ENCODE data around the gene ASCC2. TPM values are rescaled to one million over a fixed set of nuclear protein-coding genes. Genes with fewer than 3 reads are reported as not detected.
A peak's percentile ranks its signal among the peaks of the same experiment; 100 is the strongest.

ASCC2 gene
- total and polyA plus RNA-seq, 2 donors (not counting 1 experiment from before 2014, with no cell fraction given), result 23.8 to 30.5 TPM

DNA sequence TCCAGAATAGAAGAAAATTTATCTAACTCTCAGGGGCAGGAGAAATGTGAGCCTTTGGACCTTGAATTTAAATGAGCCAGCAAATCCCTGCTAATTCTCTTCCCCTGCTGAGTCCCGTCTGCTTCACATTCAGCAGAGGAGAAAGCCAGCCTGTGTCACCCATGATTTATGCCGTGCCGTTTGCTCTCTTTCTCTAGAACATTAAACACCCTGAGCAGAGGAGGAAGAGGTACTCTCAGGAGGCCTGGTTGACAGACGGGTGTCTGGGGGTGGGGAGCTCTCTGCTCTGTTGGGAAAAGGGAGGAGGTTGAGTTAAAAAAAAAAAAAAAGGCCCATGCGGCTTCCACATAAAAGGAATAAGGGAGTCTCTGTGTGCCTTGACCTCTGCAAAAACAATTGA lies 33.6 kb upstream of the ASCC2 start:
- Histone ChIP-seq H3K36me3 (ENCODE audit: control insufficient read depth, insufficient read depth, low read length) (no peaks in the 10 kb centered on the region), H3K79me2 (ENCODE audit: control insufficient read depth, insufficient read depth, low read length) (no peaks in the 10 kb centered on the region), H3K4me3 (replicated peaks in 1 of 4; ENCODE audit: control extremely low read depth in 1 of 4, insufficient read depth in 1 of 4, low read depth in 3 of 4, low read length in 4 of 4) (no peak overlapping the region), H3K4me2 (ENCODE audit: extremely low read depth, insufficient read depth, low read length) (no peak overlapping the region), H3K9ac (ENCODE audit: insufficient read depth, low read length) (no peak overlapping the region), H3K27ac (ENCODE audit: insufficient read depth, low read length) (no peak overlapping the region), H2AFZ (ENCODE audit: low read length) (no peak overlapping the region), H3K27me3 (ENCODE audit: control insufficient read depth, insufficient read depth, low read length) (peaks cover 4% of the 10 kb centered on the region), H3K9me3 (ENCODE audit: control insufficient read depth, insufficient read depth, low read depth, low read length) (no peaks in the 10 kb centered on the region), H4K20me1 (ENCODE audit: control insufficient read depth, extremely low read depth, insufficient read depth, low read length) (no peaks in the 10 kb centered on the region), H3K4me1 (ENCODE audit: control insufficient read depth, extremely low read depth, insufficient read depth, low read length) (no peaks in the 10 kb centered on the region)
- TF ChIP-seq EZH2 (IDR thresholded peaks at IDR 0.05; ENCODE audit: low read length, missing control alignments), result no peak
- TF ChIP-seq, protein P1, sequence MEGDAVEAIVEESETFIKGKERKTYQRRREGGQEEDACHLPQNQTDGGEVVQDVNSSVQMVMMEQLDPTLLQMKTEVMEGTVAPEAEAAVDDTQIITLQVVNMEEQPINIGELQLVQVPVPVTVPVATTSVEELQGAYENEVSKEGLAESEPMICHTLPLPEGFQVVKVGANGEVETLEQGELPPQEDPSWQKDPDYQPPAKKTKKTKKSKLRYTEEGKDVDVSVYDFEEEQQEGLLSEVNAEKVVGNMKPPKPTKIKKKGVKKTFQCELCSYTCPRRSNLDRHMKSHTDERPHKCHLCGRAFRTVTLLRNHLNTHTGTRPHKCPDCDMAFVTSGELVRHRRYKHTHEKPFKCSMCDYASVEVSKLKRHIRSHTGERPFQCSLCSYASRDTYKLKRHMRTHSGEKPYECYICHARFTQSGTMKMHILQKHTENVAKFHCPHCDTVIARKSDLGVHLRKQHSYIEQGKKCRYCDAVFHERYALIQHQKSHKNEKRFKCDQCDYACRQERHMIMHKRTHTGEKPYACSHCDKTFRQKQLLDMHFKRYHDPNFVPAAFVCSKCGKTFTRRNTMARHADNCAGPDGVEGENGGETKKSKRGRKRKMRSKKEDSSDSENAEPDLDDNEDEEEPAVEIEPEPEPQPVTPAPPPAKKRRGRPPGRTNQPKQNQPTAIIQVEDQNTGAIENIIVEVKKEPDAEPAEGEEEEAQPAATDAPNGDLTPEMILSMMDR (conservative IDR thresholded peaks at IDR 0.05 in 1 of 2, IDR thresholded peaks at IDR 0.05 in 1 of 2; ENCODE audit: low read depth in 1 of 2, low read length in 2 of 2), result no peak
- peak in 1 of 2 donors; percentile 17 for DNase-seq (ENCODE audit: low read depth in 2 of 2)

DNA sequence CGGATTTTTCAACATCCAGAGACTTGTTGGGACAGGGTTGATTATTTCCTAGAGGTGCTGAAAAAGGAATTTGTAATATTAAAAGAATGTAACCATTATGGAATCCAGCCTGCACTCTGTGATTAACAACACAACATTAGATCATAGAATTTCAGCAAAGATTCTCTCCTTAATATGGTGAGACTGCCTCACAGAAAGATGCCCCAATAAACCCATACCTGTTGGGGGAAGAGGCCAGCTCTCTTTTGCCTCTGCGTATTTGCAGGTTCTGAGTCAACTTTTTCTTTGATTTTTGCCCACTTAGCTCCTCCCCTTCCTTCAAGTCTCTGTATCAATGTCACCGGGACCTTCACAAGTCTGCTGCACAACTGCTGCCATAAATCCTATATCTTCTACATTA lies 32.5 kb upstream of the ASCC2 start:
- no peaks in the 10 kb centered on the region for H3K4me1 ChIP-seq (ENCODE audit: control insufficient read depth, extremely low read depth, insufficient read depth, low read length)
- H3K9ac ChIP-seq (ENCODE audit: insufficient read depth, low read length), result no peak overlapping the region
- no peaks in the 10 kb centered on the region for H3K9me3 ChIP-seq (ENCODE audit: control insufficient read depth, insufficient read depth, low read depth, low read length)
- no peaks in the 10 kb centered on the region for H3K79me2 ChIP-seq (ENCODE audit: control insufficient read depth, insufficient read depth, low read length)
- H2AFZ ChIP-seq (ENCODE audit: low read length), result no peak overlapping the region
- no peak overlapping the region for H3K4me3 ChIP-seq (replicated peaks in 1 of 4; ENCODE audit: control extremely low read depth in 1 of 4, insufficient read depth in 1 of 4, low read depth in 3 of 4, low read length in 4 of 4)
- H3K27me3 ChIP-seq (ENCODE audit: control insufficient read depth, insufficient read depth, low read length), result peaks cover 4% of the 10 kb centered on the region
- no peaks in the 10 kb centered on the region for H3K36me3 ChIP-seq (ENCODE audit: control insufficient read depth, insufficient read depth, low read length)
- TF ChIP-seq EZH2 (IDR thresholded peaks at IDR 0.05; ENCODE audit: low read length, missing control alignments), result no peak
- TF ChIP-seq, protein P1 (conservative IDR thresholded peaks at IDR 0.05 in 1 of 2, IDR thresholded peaks at IDR 0.05 in 1 of 2; ENCODE audit: low read depth in 1 of 2, low read length in 2 of 2), result no peak
- H4K20me1 ChIP-seq (ENCODE audit: control insufficient read depth, extremely low read depth, insufficient read depth, low read length), result no peaks in the 10 kb centered on the region
- H3K4me2 ChIP-seq (ENCODE audit: extremely low read depth, insufficient read depth, low read length), result no peak overlapping the region
- peak in 1 of 2 donors; percentile 48 for DNase-seq (ENCODE audit: low read depth in 2 of 2)
- no peak overlapping the region for H3K27ac ChIP-seq (ENCODE audit: insufficient read depth, low read length)

DNA sequence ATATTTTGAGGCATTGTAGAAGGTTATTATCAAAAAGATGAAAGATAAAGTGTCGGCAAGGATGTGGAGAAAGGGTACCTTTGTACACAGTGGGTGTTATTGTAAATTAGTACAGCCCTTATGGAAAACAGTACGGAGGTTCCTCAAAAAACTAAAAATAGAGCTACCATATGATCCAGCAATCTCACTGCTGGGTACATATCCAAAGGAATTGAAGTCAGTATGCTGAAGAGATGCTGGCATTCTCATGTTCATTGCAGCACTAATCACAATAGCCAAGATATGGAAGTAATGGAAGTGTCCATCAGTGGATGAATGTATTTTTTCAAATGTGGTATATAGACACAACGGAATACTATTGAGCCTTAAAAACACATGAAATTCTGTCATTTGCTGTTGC lies 29.8 kb upstream of the ASCC2 start:
- Histone ChIP-seq H3K4me3 (replicated peaks in 1 of 4; ENCODE audit: control extremely low read depth in 1 of 4, insufficient read depth in 1 of 4, low read depth in 3 of 4, low read length in 4 of 4) (no peak overlapping the region), H3K4me2 (ENCODE audit: extremely low read depth, insufficient read depth, low read length) (no peak overlapping the region), H3K9ac (ENCODE audit: insufficient read depth, low read length) (no peak overlapping the region), H3K36me3 (ENCODE audit: control insufficient read depth, insufficient read depth, low read length) (no peaks in the 10 kb centered on the region), H3K9me3 (ENCODE audit: control insufficient read depth, insufficient read depth, low read depth, low read length) (no peaks in the 10 kb centered on the region), H3K4me1 (ENCODE audit: control insufficient read depth, extremely low read depth, insufficient read depth, low read length) (no peaks in the 10 kb centered on the region), H3K27me3 (ENCODE audit: control insufficient read depth, insufficient read depth, low read length) (peaks cover 4% of the 10 kb centered on the region), H3K79me2 (ENCODE audit: control insufficient read depth, insufficient read depth, low read length) (no peaks in the 10 kb centered on the region), H3K27ac (ENCODE audit: insufficient read depth, low read length) (no peak overlapping the region), H2AFZ (ENCODE audit: low read length) (no peak overlapping the region), H4K20me1 (ENCODE audit: control insufficient read depth, extremely low read depth, insufficient read depth, low read length) (no peaks in the 10 kb centered on the region)
- TF ChIP-seq, protein P1 (conservative IDR thresholded peaks at IDR 0.05 in 1 of 2, IDR thresholded peaks at IDR 0.05 in 1 of 2; ENCODE audit: low read depth in 1 of 2, low read length in 2 of 2), result no peak
- no peak for TF ChIP-seq EZH2 (IDR thresholded peaks at IDR 0.05; ENCODE audit: low read length, missing control alignments)
- DNase-seq (ENCODE audit: low read depth in 2 of 2), result no peak
